Measurements from ENCODE around the gene PPP6R3.
A peak's percentile ranks its signal among the peaks of the same experiment; 100 is the strongest.
"Not testable (repeated sequence)": the region's sequence is repeated elsewhere in the genome, so short reads cannot be mapped to it uniquely, and the experiment has no call there.

The PPP6R3 gene

DNA sequence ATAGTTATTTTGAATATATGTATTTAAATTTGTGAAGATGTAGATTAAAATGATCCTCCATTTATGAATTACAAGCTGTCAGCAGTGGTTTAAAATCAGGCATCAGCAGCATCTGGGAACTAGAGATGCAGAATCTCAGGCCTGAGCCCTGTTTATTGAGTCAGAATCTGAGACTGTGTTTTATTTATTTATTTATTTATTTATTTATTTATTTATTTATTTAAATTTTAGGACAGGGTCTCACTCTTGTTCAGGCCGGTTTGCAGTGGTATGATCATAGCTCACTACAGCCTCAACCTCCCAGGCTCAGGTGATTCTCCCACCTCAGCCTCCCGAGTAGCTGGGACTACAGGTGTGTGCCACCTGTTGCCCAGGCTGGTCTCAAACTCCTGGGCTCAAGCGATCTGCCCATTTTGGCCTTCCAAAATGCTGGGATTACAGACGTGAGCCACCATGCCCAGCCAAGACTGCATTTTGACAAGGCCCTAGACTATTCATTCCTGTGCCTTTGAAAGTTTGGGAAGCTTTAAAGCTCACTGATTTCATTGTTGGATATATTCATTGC is 70.7 kb downstream of the PPP6R3 start:
- DNase-seq: no peak

- DNase-seq: peak in 1 of 3 experiments; percentile 19
These were observed 72.3 kb downstream of the PPP6R3 start for GRCh38 chr11:68532727-68533369.

DNA sequence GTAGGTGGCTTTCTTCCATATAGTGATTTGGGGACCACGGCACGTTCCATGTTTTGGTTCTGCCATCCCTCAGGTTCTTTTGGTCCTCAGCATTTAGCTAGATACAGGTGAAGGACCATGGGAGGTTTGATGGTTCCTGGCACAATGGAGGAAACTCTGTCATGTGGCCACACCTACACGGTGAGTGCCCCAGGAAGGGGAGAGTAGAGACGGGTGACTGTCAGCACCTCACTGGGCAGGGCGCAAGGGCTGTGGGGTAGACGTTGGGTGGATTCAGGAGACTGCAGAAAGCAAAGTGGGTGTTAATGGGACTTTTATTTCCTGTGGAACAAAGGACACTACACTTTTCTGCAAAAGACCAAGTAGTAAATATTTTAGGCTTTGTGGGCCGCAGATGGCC is 73.4 kb downstream of the PPP6R3 start:
- DNase-seq: no peak

GRCh38 chr11:68535098-68535497 is 74.5 kb downstream of the PPP6R3 start:
- DNase-seq: no peak

DNA sequence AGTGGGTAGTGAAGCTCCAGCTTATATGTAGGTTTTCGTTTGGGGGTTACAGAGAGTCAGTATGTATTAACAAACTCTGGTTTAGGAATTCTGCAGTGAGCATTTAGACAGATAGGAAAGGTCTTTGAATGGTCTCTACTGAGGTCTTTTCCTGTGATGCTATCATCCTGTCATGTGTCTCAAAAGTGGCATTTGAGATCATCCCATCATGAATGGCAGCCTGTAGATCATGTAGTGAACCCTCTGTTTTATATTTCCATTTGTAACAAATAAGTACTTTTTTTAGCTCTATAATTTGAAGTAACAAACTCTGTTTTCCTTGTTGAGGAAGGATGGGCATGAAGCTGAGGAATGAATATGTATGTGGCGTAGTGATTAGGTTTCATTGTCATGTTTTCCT is 76.2 kb downstream of the PPP6R3 start:
- DNase-seq: no peak

DNA sequence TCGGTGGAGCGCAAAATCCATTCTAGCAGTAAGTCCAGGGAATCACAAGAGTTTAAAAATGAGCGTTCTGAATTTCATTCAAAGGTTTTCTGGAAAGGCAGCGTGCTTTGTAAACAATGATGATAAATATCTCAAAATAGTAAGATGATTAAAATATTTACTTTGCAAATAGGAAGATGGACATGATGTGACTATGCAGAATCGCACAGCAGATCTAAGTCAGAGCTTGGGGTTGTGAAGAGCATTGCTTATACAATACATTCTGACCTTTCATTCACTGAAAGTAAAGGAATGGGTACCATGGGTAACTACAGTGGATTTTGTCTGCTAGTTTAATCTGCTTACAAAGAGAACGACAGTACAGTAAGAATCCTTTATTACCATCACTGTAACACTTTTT is 77.5 kb downstream of the PPP6R3 start:
- no peak for DNase-seq

DNA sequence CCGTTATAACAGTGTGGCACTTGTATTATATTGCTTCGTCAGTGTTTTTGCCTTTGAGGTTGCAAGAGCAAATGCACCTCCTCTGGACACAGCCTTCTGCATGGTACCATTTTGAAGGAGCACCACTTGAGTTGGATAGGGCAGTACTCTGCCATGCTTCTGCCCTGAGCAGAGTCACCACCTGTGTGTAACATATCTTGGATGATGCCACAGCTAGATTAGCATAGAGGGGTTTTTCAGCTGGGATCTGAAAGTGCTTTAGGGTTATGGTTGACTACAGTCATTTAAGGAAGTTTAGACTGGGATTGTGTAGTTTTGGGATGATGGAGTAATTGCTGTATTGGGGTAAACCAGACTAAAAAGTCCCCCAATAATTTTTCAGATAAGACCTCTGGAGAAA is 78.8 kb downstream of the PPP6R3 start:
- no peak for DNase-seq

GRCh38 chr11:68540504-68540903 is 80.0 kb downstream of the PPP6R3 start:
- DNase-seq: not testable (repeated sequence)

DNA sequence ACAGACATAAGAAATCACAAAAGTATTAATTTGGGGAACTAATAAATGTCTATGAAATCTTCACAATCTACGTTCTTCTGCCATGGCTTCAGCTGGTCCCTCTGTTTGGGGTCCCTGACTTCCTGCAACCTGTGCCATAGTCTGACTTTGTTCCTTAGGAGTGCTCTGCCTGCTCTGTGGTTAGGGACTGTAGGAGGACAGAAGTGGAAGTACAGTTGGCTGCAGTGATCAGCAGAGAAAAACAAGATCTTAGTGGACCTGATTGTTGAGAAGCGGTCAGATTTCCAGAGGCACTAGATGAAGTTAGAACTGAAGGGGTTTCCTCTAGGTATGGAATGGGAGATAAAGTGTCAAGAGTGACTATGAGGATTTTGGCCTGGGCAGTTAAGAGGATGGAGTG is 80.6 kb downstream of the PPP6R3 start:
- DNase-seq: no peak

DNA sequence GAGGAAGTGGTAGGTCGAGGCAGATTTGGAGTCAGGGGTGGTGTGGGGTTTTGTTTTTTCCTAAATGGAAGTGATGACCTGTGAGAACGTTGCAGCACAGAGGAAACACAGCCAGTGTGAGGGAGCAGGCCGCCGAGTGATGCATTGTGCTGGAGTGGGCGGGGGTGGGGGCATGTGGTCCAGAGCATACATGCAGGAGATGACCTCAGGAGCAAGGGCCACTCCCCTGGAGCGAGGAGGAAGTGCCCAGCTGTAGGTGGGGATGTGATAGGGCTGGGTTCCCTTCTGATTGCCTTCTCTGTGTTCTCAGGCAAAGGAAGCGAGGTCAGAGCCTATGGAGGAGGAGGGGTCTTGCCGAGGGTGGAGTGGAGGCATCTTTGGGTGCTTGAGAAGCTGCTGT is 81.4 kb downstream of the PPP6R3 start:
- no peak for DNase-seq

DNA sequence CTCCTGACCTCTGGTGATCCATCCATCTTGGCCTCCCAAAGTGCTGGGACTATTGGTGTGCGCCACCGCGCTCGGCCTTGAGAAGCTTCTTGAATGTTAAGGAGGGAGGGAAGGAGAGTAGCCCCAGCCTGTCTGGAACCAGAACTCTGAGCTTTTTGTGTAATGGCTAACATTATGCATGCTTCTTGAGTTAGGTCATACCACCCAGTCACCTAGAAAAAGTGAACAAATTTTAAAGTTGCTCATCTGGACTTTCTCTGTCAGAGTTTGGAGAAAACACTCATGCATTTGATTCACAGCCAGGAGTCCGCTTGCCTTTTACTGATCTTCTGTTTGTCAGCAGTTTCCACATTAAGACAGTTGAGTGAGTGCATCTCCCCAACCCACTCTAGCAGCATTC is 82.1 kb downstream of the PPP6R3 start:
- no peak for DNase-seq

GRCh38 chr11:68543594-68543993 is 83.0 kb downstream of the PPP6R3 start:
- DNase-seq: no peak

DNA sequence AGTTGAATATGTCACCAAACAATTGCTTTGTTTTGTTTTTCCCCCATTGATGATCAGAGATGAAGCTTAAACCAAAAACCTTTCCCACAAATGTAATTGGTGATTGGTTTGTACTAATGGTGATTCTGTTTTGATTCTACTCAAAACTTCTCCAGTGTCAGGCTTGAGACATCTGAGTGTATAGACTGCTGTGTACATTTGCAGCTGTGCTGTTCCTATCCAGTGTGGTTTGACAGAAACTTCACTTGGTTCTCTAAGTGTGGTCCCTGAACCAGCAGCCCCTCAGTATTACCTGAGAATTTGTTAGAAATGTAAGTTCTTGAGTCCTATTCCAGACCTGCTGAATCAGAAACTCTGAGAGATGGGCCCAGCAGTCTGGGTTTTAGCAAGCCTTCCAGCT is 84.8 kb downstream of the PPP6R3 start:
- no peak for DNase-seq

DNA sequence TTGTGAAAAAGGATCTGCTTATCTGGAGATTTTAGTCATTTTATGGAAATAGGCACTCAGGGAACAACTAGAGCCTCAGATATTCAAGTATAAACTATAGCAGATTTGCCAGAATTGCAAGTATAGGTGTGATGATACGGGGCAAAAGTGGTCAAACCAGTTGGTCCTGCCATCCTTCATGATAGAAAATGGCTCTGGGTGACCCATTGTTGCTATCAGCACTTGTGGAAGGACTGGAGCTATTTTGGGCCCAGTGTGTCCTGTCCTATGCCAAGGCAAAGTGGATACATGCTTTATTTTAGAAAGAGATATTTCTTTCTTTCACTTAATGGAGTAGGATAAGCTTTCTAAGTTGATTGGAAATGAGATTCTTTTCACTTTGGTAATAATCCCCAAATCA is 85.2 kb downstream of the PPP6R3 start:
- peak in 1 of 3 experiments; percentile 25 for DNase-seq

DNA sequence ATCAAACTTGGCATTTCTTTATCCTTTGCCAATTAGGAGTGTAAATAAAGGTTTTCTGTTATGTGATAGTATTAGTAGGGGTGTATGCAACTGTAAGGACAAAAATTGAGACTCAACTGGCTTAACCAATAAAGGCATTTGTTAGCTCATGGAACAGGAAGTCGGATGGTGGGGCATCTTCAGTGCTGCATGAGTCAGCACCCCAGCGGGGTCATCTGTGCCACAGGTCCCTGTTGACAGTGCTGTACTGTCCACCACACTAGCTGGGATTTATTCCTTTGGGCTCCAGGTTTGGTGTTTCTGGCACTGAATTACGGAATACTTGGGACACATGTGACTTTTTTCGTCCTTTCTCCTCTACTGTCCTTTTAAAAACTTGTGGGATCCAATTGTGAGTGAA is 86.0 kb downstream of the PPP6R3 start:
- no peak for DNase-seq

DNA sequence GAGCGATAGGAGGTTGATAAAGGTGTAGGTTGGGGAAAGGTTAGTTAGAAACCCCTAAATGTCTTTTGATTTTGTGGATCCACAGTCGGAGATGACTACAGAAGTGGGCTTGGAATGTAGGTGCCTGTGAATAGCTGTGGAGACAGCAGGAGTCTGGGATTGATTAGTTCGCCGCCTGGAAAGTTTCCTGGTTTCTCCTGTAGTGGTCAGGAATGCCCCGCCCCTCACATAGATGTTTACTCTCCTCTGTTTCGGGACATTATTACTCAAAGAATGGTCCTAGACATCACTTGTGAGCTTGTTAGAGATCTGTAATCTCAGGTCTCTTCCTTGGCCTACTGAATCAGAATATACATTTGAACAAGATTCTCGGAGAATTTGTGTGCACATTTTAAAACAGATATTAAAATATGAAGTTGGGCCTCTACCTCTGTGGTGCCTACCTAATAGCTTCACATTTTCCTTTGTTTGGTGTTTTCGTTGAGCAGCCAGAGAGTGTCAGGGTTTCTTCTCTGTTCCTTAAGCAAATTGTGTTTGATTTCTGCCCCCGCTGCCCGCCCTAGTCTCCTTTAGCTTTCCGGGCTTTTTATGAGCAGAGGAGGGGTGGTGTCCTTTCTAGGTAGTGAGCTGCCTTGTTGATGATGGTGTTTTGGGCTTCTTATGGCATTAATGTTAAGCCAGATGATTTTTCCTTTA is 89.4 kb downstream of the PPP6R3 start:
- no peak for DNase-seq

GRCh38 chr11:68550485-68550817 is 89.9 kb downstream of the PPP6R3 start:
- no peak for DNase-seq

- DNase-seq: no peak
These were observed 90.7 kb downstream of the PPP6R3 start for GRCh38 chr11:68551223-68551622.

- no peak for DNase-seq
These were observed 91.2 kb downstream of the PPP6R3 start for GRCh38 chr11:68551777-68552176.

GRCh38 chr11:68552542-68552941 is 92.0 kb downstream of the PPP6R3 start:
- no peak for DNase-seq

DNA sequence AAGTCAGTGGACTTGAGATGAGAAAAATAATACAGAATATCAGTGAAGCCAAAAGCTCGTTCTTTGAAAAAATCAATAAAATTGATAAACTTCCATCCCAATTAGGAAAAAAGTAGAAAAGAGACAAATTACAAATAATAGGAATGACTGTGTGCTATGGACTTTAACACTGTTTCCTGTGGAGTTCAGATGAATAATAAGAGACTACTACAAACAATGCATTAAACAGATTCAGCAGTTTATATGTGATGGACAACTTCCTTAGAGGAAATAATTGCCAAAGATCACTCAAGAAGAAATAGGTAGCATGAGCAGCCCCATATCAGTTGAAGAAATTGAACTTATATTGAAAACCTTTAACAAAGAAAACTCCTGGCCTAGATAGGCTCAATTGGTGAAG is 99.7 kb downstream of the PPP6R3 start:
- DNase-seq: no peak

- no peak for DNase-seq
These were observed 102.9 kb downstream of the PPP6R3 start for GRCh38 chr11:68563454-68563853.

DNA sequence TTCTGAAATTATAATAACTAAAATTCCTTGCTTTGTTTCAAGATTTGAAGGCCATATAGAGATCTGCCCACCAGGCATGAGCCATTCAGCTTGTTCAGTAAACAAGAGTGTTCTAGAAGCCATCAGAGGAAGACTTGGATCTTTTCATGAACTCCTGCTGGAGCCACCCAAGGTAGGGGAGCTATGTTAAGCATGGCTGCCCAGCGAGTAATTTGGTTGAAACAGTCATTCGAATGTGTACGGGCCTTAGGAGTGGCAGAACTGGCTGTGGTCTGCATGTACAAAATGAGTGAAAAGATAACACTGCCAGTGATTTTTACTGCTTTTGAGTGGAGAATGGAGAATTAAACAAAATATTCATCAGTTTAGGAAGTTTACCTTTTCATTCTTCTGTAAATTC is 103.7 kb downstream of the PPP6R3 start:
- no peak for DNase-seq

DNA sequence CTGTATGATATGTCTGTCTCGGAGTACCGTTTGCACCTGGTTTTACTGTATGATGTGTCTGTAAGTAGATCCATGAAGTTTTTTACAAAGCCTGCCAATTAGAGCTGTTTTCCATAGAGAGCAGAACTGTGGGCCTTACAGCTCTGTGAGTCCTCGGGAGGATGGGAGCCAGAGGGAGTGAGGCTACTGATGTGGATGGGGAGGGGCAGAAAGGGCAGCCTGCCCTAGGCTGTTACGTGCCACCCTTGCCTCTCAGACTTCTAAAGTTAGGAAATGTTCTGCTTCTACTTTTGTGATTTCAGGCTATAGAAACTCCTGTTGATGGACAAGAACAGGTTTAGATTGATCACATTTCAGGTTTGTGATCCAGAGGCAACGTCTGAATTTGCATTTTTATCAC is 105.2 kb downstream of the PPP6R3 start:
- no peak for DNase-seq

- DNase-seq: no peak
These were observed 107.0 kb downstream of the PPP6R3 start for GRCh38 chr11:68567553-68567952.

Data from NCI-H1417 (cell line).